Stomach (tissue), 9 donors: Measurements from ENCODE around the gene SH3BGR. TPM values are rescaled to one million over a fixed set of nuclear protein-coding genes. Genes with fewer than 3 reads are reported as not detected.

Experiments used
- DNase-seq, 2 donors: peaks; one replicate each; pipeline versions ENCODE4 v3.0.0 to v3.0.0-alpha.2; 2013 to 2019
- H3K27ac ChIP-seq, 5 donors: fragments of 200-600 bp in 4 of 5; sonication (generic) in 4 of 5; one replicate each; pipeline ENCODE4 v1.5.1; 2013 to 2019; ENCODE audit warnings: mild to moderate bottlenecking in 1 of 5, moderate library complexity in 1 of 5
- H3K27me3 ChIP-seq, 3 donors: fragments of 200-600 bp; sonication (generic); one replicate each; pipeline ENCODE4 v1.5.1; 2017 to 2019; ENCODE audit warnings: mixed run types in 1 of 3
- H3K36me3 ChIP-seq, 4 donors: fragments of 200-600 bp; sonication (generic); 1 replicate in 3 of 4; 2 replicates in 1 of 4; pipeline ENCODE4 v1.5.1; 2016 to 2019
- H3K4me1 ChIP-seq, 4 donors: fragments of 200-600 bp; sonication (generic); one replicate each; pipeline ENCODE4 v1.5.1; 2016 to 2019
- H3K4me3 ChIP-seq, 4 donors: fragments of 200-600 bp; sonication (generic) in 3 of 4; one replicate each; pipeline ENCODE4 v1.5.1; 2016 to 2019; ENCODE audit warnings: mild to moderate bottlenecking in 1 of 4
- H3K9me3 ChIP-seq, 4 donors: fragments of 200-600 bp; sonication (generic); one replicate each; pipeline ENCODE4 v1.5.1; 2016 to 2019
- CTCF ChIP-seq, 7 experiments: fragments of 450-650 bp in 4 of 7; fragments of 200-600 bp in 3 of 7; sonication (generic) in 3 of 7; IDR thresholded peaks; one replicate each; pipeline ENCODE4 v1.5.1; 2016 to 2019; ENCODE audit warnings: antibody characterized with exemption in 7 of 7, control low read depth in 2 of 7, mild to moderate bottlenecking in 1 of 7
- EP300 ChIP-seq: sonication (generic); formaldehyde crosslinking; IDR thresholded peaks from one replicate; pipeline ENCODE4 v1.6.1; 2017; ENCODE audit warnings: antibody characterized with exemption
- POLR2A ChIP-seq, 4 donors: fragments of 450-650 bp; IDR thresholded peaks; one replicate each; pipeline ENCODE4 v1.6.1; 2016; ENCODE audit warnings: antibody characterized with exemption in 4 of 4, control low read depth in 2 of 4, mild to moderate bottlenecking in 1 of 4, moderate library complexity in 1 of 4
- POLR2AphosphoS5 ChIP-seq, 3 donors: sonication (generic); formaldehyde crosslinking; IDR thresholded peaks; one replicate each; pipeline ENCODE4 v1.6.1; 2016; ENCODE audit warnings: antibody characterized with exemption in 3 of 3
- WGBS, 5 donors: extraction: QIAGEN DNeasy Blood & Tissue Kit in 3 of 5; methylation state at CpG; one replicate each; pipeline versions ENCODE4 v1.1.5 to v1.1.7; 2013 to 2018; 5-methylcytosine and 5-hydroxymethylcytosine counted together
- intact Hi-C: fragments of 100-400 bp; cut with DNase I; formaldehyde crosslinking; loops from one replicate; pipeline ENCODE4 v1.15.1; 2023; ENCODE audit warnings: low total_unique reads
- polyA plus RNA-seq, 3 donors: library from polyadenylated mRNA; stranded (reverse); fragments of 200-250 nt; gene quantifications; one replicate each; pipeline ENCODE4 v1.2.3, GENCODE V29; 2013
- total RNA-seq, 5 donors: library from RNA; depleted of rRNA; stranded (reverse); fragments of >200 nt; gene quantifications; one replicate each; pipeline versions ENCODE4 v1.1.0 to v1.2.3, GENCODE V29; 2014 to 2016
- donor health status: healthy with polysubstance abuse.
- donor health status: Bipolar disorder and iron deficiency.
- donor health status: healthy.

Gene SH3BGR
- total and polyA plus RNA-seq, 8 donors = 0.87 to 295 (median 7.9) TPM; not detected in 1

- intact Hi-C loops = no loop called here
- 0 to 1% (median 0%) methylated on average over 39 to 83 of the region's 83 CpGs for WGBS, 5 donors
Observed at GRCh38 chr21:39445321-39446269, 6.2 kb upstream of the SH3BGR start, which contains the start of gene LCA5L. Gene LCA5L (minus strand): TSS chr21:39445778. CDS start chr21:39428493, 17,285 bp downstream.

GRCh38 chr21:39447264-39447663, 4.5 kb upstream of the SH3BGR start:
- Histone ChIP-seq H3K36me3 (no peaks in the 10 kb centered on the region), H3K9me3 (no peaks in the 10 kb centered on the region), H3K27me3 (no peaks in the 10 kb centered on the region), H3K27ac (no peak overlapping the region), H3K4me1 (peaks cover 6 to 29% (median 13%) of the 10 kb centered on the region in 4 donors), H3K4me3 (no peak overlapping the region)
- intact Hi-C loops = no loop called here
- no peak for TF ChIP-seq EP300
- TF ChIP-seq POLR2AphosphoS5 (IDR thresholded peaks at IDR 0.05) = no peak
- no peak for TF ChIP-seq CTCF (IDR thresholded peaks at IDR 0.05)
- no peak for TF ChIP-seq POLR2A (IDR thresholded peaks at IDR 0.05)
- no peak for DNase-seq
- WGBS, 5 donors = 94 to 100% (median 96%) methylated on average over 7 of the region's 7 CpGs

More at GRCh38 chr21:39445321-39446269, 6.2 kb upstream of the SH3BGR start, which contains the start of gene LCA5L:
- H3K4me1 ChIP-seq = peaks cover 6 to 19% (median 13%) of the 10 kb centered on the region in 4 donors
- H3K27ac ChIP-seq = peak within 1 kb of the TSS; percentile 82 to 95 (median 91)
- no peaks in the 10 kb centered on the region for H3K9me3 ChIP-seq
- H3K36me3 ChIP-seq = no peaks in the 10 kb centered on the region
- H3K4me3 ChIP-seq = peak within 1 kb of the TSS; percentile 84 to 99 (median 86)
- H3K27me3 ChIP-seq = no peaks in the 10 kb centered on the region
- DNase-seq = peak; percentile 92 to 97
- TF ChIP-seq CTCF (IDR thresholded peaks at IDR 0.05) (peak in 1 of 7 experiments; percentile 22), EP300 (no peak), POLR2AphosphoS5 (IDR thresholded peaks at IDR 0.05) (peak; percentile 22 to 87 (median 64)), POLR2A (IDR thresholded peaks at IDR 0.05) (no peak)

GRCh38 chr21:39452207-39452969, 618 bp downstream of the SH3BGR start:
- 54 to 68% (median 64%) methylated on average over 10 of the region's 10 CpGs for WGBS, 5 donors
- TF ChIP-seq POLR2A (IDR thresholded peaks at IDR 0.05) (no peak), CTCF (IDR thresholded peaks at IDR 0.05) (no peak), POLR2AphosphoS5 (IDR thresholded peaks at IDR 0.05) (no peak), EP300 (no peak)
- H3K4me3 ChIP-seq = peak overlapping the region in 3 of 4 donors; percentile 29 to 39 (median 29)
- H3K27me3 ChIP-seq = no peaks in the 10 kb centered on the region
- intact Hi-C loops = no loop called here
- H3K36me3 ChIP-seq = no peaks in the 10 kb centered on the region
- H3K9me3 ChIP-seq = no peaks in the 10 kb centered on the region
- peak overlapping the region in 4 of 5 donors; percentile 63 to 81 (median 76) for H3K27ac ChIP-seq
- H3K4me1 ChIP-seq = peaks cover 0 to 11% (median 0%) of the 10 kb centered on the region in 4 donors
- DNase-seq = peak in 1 of 2 donors; percentile 64

- Histone ChIP-seq H3K36me3 (no peaks in the 10 kb centered on the region), H3K4me1 (peaks cover 0 to 11% (median 0%) of the 10 kb centered on the region in 4 donors), H3K27me3 (no peaks in the 10 kb centered on the region), H3K4me3 (peak overlapping the region in 2 of 4 donors; percentile 29), H3K9me3 (no peaks in the 10 kb centered on the region), H3K27ac (peak overlapping the region in 4 of 5 donors; percentile 24 to 81 (median 69))
- no peak for TF ChIP-seq CTCF (IDR thresholded peaks at IDR 0.05)
- TF ChIP-seq EP300 = no peak
- no peak for TF ChIP-seq POLR2AphosphoS5 (IDR thresholded peaks at IDR 0.05)
- TF ChIP-seq POLR2A (IDR thresholded peaks at IDR 0.05) = no peak
- 84 to 92% (median 87%) methylated on average over 6 of the region's 6 CpGs for WGBS, 5 donors
- intact Hi-C loops = no loop called here
- DNase-seq = no peak
Observed at GRCh38 chr21:39452970-39453342, 1.2 kb downstream of the SH3BGR start.
